ENCODE data around the gene NDUFS6. TPM values are rescaled to one million over a fixed set of nuclear protein-coding genes. Genes with fewer than 3 reads are reported as not detected.
"Not testable (repeated sequence)": the region's sequence is repeated elsewhere in the genome, so short reads cannot be mapped to it uniquely, and the experiment has no call there.

Gene NDUFS6
- total RNA-seq, 1 donor from 2014 or later, result 31.0 TPM

DNA sequence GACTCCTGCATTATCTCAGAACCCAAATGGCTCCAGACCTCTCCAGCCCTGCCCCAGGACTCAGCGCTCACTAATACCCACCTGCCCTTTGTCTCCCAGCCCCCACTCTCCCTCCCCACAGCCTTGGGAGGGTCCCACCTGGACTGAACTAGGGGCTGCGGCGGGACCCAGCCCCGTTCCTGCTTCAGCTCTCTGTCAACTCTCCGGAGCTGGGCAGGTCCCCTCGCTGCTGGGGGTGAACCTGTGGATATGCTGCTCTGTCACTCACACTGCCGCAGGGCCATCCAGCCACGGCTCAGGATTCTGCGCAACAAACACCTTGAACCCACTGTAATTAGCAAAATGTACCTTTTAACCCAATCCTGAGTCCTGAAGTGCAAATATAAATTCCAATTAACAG lies 36.8 kb downstream of the NDUFS6 start:
- DNase-seq (ENCODE audit: low spot score), result no peak
- peaks cover 5% of the 10 kb centered on the region for H3K27me3 Mint-ChIP-seq (ENCODE audit: unreplicated experiment)
- no peak overlapping the region for H3K4me3 Mint-ChIP-seq (ENCODE audit: unreplicated experiment)
- no peak overlapping the region for H3K27ac Mint-ChIP-seq (ENCODE audit: unreplicated experiment)
- H3K9me3 Mint-ChIP-seq (ENCODE audit: unreplicated experiment), result no peaks in the 10 kb centered on the region
- peaks cover 3% of the 10 kb centered on the region for H3K4me1 Mint-ChIP-seq (ENCODE audit: unreplicated experiment)
- H3K36me3 Mint-ChIP-seq (ENCODE audit: low read depth, unreplicated experiment), result no peaks in the 10 kb centered on the region
- no peak for TF ChIP-seq CTCF (IDR thresholded peaks at IDR 0.05; ENCODE audit: unreplicated experiment)

DNA sequence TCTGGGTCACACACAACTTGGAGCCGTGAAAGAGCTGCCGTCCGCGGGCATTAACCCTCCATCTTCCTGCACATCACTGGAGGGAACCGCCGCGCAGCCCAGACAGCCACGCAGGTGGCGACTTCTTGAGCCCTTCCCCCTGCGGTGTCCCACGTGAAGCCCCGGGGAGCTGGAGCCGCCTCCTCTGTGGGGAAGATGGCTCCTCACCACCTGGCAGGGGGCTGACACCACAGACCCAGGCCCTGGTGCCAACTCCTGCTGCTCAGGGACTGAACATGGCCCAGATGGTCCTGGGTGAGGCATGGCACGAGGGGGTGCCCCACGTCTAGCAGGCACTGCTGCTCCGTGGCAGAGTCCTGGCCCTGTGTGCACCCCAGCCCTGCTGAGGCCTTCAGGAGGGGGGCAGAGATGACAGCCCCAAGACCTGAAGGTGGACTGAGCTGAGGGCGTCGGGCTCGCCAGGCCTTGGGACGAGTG lies 38.9 kb downstream of the NDUFS6 start:
- no peaks in the 10 kb centered on the region for H3K36me3 Mint-ChIP-seq (ENCODE audit: low read depth, unreplicated experiment)
- H3K9me3 Mint-ChIP-seq (ENCODE audit: unreplicated experiment), result no peaks in the 10 kb centered on the region
- H3K4me1 Mint-ChIP-seq (ENCODE audit: unreplicated experiment), result no peaks in the 10 kb centered on the region
- no peak overlapping the region for H3K27ac Mint-ChIP-seq (ENCODE audit: unreplicated experiment)
- no peak for DNase-seq (ENCODE audit: low spot score)
- H3K4me3 Mint-ChIP-seq (ENCODE audit: unreplicated experiment), result no peak overlapping the region
- H3K27me3 Mint-ChIP-seq (ENCODE audit: unreplicated experiment), result peaks cover 5% of the 10 kb centered on the region
- TF ChIP-seq CTCF (IDR thresholded peaks at IDR 0.05; ENCODE audit: unreplicated experiment), result no peak

GRCh38 chr5:1840741-1841521 lies 39.7 kb downstream of the NDUFS6 start:
- Mint-ChIP-seq H3K9me3 (ENCODE audit: unreplicated experiment) (no peaks in the 10 kb centered on the region), H3K4me1 (ENCODE audit: unreplicated experiment) (no peaks in the 10 kb centered on the region), H3K27ac (ENCODE audit: unreplicated experiment) (no peak overlapping the region), H3K27me3 (ENCODE audit: unreplicated experiment) (peaks cover 5% of the 10 kb centered on the region), H3K4me3 (ENCODE audit: unreplicated experiment) (no peak overlapping the region), H3K36me3 (ENCODE audit: low read depth, unreplicated experiment) (no peaks in the 10 kb centered on the region)
- no peak for DNase-seq (ENCODE audit: low spot score)
- no peak for TF ChIP-seq CTCF (IDR thresholded peaks at IDR 0.05; ENCODE audit: unreplicated experiment)

GRCh38 chr5:1842004-1842819 lies 41.0 kb downstream of the NDUFS6 start:
- Mint-ChIP-seq H3K27ac (ENCODE audit: unreplicated experiment) (no peak overlapping the region), H3K9me3 (ENCODE audit: unreplicated experiment) (no peaks in the 10 kb centered on the region), H3K4me1 (ENCODE audit: unreplicated experiment) (no peaks in the 10 kb centered on the region), H3K27me3 (ENCODE audit: unreplicated experiment) (peaks cover 5% of the 10 kb centered on the region), H3K4me3 (ENCODE audit: unreplicated experiment) (no peak overlapping the region), H3K36me3 (ENCODE audit: low read depth, unreplicated experiment) (no peaks in the 10 kb centered on the region)
- no peak for TF ChIP-seq CTCF (IDR thresholded peaks at IDR 0.05; ENCODE audit: unreplicated experiment)
- no peak for DNase-seq (ENCODE audit: low spot score)

DNA sequence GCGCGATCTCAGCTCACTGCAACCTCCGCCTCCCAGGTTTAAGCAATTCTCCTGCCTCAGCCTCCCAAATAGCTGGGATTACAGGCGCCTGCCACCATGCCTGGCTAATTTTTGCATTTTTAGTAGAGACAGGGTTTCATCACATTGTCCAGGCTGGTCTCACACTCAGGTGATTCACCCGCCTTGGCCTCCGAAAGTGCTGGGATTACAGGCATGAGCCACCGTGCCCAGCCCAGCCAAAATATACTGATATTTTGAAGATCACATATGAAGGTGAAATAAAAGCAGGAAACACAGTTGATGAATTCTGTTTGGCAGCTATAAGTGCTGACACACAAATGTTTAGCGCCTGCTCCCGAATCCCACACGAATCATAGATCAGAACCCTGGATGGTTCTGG lies 42.6 kb downstream of the NDUFS6 start:
- peaks cover 15% of the 10 kb centered on the region for H3K27me3 Mint-ChIP-seq (ENCODE audit: unreplicated experiment)
- not testable (repeated sequence) for H3K4me3 Mint-ChIP-seq (ENCODE audit: unreplicated experiment); H3K36me3 Mint-ChIP-seq (ENCODE audit: low read depth, unreplicated experiment)

More for the DNA sequence above, 42.6 kb downstream of the NDUFS6 start:
- H3K4me1 Mint-ChIP-seq (ENCODE audit: unreplicated experiment); DNase-seq (ENCODE audit: low spot score); H3K9me3 Mint-ChIP-seq (ENCODE audit: unreplicated experiment); H3K27ac Mint-ChIP-seq (ENCODE audit: unreplicated experiment): not testable (repeated sequence)

Data from endothelial cell (in vitro differentiated cells).